Daoy (cell line): ENCODE results near the gene GPR15. TPM values are rescaled to one million over a fixed set of nuclear protein-coding genes. Genes with fewer than 3 reads are reported as not detected.
"Not testable (repeated sequence)": the region's sequence is repeated elsewhere in the genome, so short reads cannot be mapped to it uniquely, and the experiment has no call there.

Experiments
- DNase-seq: peaks from one replicate; pipeline ENCODE4 v3.0.0-alpha.2; 2015; ENCODE audit warnings: low read depth
- total RNA-seq: library from RNA; depleted of rRNA; stranded (reverse); fragments of >200 nt; shearing (Covaris generic); gene quantifications from 2 replicates; pipeline ENCODE4 v1.2.3, GENCODE V29; 2014

GPR15 gene
- total RNA-seq, 1 experiment from 2014 or later, result not detected

DNA sequence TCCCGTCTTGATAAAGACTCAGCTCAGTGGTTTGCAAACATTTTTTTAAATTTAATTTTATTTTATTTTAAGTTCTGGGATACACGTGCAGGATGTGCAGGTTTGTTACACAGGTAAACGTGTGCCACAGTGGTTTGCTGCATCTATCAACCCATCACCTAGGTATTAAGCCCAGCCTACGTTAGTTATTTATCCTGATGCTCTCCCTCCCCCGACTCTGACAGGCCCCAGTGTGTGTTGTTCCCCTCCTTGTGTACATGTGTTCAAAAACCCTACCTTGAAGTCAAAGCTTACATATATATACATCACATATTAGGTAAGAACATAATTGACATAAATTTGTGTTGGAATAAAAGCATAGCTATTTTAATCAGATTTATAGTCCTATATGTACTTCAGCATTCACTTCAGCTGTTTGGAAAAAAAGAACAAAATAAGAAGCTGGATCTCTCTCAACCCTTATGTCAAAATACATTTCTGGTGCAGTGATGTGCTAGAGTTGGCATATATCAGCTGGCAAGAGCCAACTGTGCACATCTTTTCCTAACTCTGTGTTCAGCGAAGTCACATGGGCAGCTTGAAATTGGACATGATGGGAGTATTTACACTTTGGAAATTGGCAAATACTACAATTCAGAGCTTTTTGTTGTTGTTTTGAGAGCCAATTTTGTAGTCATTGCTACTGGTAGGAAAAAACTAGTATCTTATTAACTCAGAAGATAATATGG lies 26.5 kb downstream of the GPR15 start:
- no peak for DNase-seq

DNA sequence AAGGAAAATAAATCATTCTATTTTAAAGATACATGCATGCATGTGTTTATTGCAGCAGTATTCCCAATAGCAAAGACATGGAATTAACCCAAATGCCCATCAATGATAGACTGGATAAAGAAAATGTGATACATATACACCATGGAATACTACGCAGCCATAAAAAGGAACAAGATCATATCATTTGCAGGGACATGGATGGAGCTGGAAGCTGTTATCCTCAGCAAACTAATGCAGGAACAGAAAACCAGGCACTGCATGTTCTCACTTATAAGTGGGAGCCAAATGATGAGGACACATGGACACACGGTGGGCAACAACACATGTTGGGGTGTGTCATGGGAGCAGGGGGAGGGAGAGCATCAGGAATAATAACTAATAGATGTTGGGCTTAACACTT lies 28.0 kb downstream of the GPR15 start:
- not testable (repeated sequence) for DNase-seq

DNA sequence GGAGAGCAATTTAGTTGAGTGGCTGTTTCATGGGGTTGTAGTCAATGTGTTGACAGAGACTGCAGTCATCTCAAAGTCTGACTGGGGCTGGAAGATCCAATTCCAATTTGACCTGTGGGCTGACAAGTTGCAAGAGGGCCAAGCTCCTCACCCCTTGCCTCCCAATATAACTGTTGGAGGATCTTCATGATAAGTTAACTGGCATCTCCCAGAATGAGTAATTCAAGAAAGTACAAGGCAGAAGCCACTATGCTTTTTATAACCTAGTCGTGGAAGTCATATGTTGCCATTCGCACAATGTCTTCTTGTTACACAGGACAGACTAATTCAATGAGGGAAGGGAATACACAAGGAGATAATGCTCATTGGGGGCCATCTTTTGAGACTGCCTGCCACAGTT lies 29.1 kb downstream of the GPR15 start:
- DNase-seq, result no peak

DNA sequence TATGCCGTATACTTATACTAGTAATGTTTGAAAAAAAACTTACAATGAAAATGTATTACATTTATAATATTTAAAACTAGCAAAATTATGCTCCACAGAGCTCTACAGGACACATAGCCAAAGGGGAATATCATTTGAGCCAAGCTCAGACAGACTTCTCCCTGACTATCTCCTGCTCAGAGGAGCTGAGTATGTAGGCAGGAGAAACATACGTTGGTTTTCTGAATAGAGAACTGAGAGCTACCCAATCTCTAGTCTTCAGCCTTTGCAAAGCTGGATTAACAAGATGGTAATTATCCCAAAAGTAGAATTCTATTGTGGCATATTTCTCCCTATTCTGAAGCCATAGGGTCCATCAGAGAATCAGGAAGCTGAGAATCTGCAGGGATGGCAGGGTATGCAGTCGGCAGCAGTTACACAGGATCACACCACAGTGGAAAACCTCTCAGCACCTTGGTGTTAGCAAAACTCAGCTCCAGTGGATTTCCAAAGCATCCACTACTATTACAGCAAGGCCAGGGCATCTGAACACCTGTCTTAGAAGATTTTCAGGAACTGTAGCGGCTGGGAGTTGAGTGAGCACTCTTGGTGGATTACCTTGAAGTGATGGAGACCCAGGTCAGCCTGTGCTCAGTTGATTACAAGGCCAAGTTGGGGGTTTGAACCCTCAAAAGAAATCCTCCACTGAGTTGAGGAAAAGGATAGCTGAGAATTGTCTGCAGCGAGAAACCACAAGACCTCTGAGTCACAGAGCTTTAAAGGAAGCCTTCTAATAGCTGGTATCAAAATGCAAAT lies 30.1 kb downstream of the GPR15 start:
- peak; percentile 58 for DNase-seq

DNA sequence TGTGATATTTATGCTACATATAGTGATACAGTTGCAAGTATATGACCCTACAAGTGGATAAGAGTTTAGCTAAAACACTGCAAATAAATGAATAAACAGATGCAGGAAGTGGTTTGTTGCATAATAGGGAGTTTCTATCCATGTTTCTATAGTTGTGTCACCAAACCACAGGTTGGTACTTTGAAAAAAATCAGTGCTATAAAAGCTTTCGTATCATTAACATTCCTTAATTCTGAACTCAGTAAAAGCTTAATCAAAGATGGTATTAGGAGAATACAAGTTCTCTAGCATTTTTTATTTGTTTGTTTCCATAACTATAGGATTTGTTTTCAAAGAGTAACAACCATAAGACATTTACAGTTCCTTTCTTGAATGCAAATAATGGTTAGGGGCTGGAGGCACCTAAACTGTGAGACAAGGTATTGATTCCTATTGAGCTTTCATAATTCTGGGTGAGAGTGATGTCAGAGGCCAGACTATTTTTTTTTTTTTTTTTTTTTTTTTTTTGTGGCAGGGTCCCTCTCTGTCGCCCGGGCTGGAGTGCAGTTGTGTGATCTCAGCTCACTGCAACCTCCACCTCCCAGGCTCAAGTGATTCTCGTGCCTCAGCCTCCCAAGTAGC lies 32.0 kb downstream of the GPR15 start:
- peak; percentile 48 for DNase-seq

DNA sequence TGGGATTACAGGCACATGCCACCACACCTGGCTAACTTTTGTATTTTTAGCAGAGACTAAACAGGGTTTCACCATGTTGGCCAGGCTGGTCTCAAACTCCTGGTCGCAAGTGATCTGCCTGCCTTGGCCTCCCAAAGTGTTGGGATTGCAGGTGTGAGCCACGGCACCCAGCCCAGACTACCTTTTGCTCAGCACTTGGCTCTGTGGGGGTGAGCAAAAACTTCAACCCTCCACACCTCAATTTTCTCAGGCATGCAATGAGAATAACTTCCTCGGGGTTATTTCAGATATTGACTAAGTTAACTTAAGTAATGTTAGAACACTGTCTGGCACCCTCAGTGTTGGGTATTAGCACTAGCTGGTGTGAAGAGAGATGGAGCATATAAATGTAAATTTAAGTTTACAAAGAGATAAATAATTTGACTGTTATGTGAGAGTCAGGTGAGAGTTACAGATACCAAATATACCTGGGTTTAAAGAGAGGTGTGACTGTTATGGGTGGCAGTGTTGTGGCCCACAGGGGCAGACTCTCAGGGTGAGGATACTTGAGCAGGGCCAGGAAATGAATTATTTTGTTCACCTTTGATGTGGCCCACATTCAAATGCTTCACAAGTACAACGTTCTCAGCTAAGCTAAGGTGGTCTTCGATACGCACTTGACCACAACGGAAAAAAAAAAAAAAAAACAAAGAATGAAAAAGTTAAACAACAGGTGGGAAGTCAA lies 32.7 kb downstream of the GPR15 start:
- DNase-seq, result no peak

DNA sequence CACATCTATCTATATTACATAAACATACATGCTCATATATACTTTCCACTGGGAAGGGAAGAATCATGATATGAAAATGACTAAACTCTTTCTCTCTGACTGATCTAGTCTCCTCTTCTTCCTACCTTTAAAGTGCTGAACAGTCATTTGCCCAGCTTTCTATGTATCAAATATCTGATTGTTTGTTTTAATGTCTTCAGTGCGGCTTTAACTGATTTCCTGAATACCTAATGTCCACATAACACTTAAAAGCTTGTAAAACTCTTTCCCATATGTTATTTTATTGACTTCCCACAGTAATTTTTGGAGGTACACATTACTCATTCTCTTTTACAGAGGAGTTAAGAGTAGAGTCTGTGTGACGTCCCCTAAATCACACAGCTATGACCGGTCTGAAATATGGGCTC lies 33.5 kb downstream of the GPR15 start:
- DNase-seq, result peak; percentile 49

DNA sequence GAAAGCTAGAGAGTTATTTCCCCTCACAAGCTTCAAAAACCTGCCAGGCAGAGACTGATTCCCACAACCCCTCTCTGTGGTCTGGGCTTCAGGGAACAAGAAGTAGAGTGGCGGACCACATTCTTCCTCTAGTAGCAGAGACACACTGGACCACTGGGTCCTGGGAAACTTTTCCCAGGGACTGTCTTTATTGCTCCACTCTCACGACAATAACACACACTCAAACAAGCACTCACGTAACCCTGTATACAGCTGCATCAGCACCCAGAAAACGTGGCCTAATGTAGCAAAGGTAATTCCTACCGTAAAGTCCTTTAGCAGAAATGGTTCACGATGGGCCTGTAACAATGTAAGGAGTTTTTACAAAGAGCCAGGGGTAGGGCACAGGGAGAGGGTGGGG lies 34.1 kb downstream of the GPR15 start:
- DNase-seq, result no peak

DNA sequence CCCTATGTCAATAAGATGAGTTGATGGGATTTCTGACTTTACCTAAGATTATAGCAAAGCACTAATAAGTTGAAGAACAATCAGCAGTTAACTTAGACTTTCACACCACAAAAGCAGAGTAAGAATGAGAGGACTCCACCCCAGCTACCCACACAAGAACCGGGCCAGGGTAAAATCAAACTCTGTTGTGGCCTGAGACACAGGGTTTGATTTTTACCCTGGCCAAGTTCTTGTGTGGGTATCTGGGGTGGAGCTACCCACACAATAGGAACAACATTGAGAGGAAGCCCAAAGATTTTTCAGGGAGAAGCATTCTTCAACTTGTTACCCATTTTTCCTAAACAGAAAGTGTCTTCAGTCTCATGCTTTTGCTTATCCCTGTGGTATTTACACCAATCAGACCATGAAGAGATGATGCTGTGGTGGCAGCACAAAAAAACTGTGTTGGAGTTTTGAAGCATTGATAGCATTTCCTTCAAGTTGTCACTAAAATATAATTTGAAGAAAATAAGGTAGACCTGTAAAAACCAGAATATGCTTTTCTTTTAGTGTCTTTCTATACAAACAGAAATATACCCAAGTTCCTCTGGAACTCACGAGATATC lies 36.0 kb downstream of the GPR15 start:
- no peak for DNase-seq

DNA sequence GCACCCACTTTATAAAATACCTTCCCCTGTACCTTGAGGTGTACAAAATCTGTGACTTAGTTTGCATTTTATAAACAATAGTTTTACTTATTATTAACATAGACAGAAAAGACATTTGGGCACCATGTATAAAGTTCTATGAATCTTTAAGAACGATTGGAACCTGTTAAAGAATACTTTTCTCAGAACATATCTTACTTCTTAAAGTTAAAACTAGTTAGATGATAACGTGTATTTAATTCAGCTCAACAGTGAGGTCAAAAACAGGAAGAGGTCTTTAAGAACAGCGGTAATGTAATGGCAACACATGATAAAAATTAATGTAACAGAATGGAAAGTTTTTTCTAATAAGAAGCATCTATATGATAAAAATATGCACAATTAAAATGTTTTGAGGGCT lies 36.6 kb downstream of the GPR15 start:
- DNase-seq, result no peak

DNA sequence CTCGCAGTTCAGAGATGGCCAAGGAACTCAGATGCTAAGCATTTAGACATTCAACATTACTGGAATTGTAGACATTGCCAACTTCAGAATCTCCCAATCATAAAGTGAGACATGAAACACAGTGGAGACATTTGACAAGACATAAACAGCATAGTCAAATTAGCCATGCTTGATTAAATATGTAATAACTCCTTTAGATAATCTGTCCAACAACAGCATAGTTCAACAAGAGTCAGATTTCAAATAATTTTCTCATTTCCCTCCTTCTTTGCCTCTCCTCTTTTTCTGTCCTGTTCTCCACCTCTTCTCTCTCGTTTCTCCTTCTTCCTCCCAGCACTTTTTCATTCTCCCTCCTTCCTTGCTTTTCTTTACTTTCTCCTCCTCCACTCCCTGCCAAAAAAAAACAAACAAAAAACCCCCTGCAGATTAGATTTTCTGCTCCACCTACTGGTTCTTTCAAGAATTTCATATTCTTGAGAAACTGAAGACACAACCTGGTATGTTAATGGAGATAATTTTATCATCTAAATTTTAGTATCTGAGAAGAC lies 41.5 kb downstream of the GPR15 start:
- peak; percentile 37 for DNase-seq

DNA sequence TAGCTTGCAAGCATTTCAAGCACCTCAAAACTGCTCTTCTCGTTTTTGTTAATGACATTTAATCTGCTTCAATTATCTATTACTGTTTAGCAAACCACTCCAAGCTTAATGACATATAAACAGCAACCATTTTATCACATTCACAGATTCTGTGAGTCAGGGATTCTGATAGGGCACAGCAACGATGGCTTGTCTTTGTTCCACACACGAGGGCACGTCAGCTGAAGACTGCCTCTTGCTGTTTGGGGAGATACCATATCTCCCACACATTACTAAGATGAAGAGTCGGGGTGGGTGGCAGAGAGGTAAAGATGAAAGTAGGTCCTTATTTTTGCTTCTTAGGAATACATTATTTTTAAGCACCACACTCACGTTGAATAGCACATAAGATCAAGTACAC lies 42.4 kb downstream of the GPR15 start:
- no peak for DNase-seq

DNA sequence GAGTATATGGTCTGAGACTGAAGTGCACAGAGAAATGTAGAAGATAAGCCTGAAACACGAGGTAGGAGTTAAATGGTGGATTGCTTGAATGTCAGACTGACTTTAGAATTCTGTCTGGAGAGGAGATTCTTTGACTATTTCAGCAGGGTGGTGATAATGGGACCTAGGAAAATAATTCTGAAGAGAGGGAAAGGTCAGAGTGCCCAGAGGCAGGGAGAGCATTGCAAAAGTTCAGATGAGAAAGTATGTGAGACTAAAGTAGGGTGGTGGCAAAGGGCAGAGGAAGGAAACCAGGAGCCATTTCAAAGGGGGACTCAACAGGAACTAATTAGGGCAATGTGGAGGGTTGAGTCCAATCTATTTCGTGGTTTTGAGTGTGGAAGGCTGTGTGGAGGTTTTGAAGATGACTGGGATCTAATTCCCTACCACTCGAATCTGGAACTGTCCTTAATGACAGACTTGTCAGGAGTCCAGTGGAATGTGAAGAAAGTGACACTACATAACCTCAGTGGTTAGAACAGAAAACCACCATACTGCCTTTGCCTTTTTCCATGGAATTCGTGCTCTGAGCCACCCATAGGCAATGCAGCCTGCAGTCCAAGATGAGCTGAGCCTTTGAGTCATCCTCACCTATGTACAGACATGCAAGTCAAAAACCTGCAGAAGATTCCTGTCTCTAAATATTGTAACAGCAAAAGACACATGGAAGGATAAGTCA lies 45.6 kb downstream of the GPR15 start:
- DNase-seq, result peak; percentile 47

DNA sequence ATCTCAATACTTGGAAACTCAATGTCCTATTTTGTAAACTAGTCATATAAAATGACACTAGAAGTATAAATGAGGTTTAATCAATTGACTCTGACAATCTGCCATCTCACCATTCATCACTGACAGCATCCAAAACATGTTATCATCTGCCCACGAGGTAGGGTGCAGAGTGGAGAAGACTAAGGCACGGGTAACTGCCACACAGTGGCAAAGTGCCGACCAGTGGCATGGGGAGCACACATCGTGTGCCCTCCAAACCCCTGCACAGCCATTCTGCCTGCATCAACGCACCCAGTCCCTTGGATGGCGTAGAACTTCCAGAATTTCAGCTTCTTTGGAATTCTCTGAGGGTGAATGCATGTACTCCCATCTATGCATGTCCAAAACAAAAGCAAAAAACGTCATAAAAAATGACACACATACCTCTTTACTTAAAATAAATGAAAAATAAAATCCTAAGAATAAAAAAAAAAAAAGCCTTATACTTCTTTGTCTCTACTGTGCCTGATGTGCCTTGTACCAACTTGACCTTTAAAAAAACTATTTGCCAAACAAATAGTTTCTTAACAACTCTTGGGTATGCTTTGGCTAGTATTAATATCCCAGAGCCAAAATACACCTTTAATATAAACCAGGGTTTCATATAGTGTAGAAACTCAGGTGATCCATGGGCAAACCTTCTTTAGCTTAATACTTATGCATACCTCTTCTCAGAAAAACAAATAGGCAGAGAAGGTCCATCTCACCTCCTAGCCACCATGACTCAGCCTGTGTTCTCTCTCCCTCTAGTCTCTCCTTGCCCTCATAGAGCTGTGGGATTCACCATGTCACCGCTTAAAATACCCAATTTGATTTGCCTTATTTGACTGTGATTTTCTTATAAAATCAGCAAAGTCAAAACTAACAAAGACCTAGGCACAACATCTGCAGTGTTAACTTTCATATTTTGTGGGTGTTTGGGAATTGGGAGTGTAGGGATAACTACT lies 48.9 kb downstream of the GPR15 start:
- DNase-seq, result no peak

DNA sequence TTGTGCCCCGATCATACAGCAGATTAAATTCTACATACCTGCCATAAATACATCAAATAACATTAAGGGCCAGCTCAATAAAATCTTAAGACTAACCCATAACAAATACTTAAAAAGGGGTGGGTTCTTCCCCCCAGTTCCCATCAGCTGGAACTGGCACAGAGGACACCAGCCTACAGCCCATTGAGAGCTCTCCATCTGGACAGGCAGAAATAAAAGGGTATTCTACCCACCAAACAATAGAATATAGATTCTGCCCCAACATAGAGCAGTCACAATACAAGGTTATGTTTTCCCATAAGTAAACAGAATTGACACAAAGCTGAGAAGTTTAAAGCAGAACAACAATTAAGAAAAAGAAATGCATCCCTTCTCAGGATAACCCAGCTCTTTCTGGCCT lies 49.7 kb downstream of the GPR15 start:
- DNase-seq, result no peak

DNA sequence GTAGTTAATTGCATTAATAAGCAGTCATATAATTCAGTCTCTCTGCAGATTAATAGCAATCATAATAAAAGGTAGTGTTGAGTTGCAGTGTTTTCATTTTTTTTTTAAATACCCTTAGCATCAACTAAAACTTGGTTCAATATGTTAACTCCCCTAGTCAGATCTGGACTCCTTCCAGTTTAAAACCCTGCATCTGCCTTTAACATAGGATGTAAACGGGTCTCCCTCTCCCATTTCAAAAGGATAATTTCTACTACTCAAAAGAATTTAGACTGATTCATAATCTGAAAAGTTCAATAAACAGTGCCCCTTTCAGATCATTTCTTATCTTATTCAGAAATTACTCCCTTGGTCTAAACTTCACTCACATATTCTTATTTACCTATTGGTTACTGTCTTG lies 50.3 kb downstream of the GPR15 start:
- no peak for DNase-seq

DNA sequence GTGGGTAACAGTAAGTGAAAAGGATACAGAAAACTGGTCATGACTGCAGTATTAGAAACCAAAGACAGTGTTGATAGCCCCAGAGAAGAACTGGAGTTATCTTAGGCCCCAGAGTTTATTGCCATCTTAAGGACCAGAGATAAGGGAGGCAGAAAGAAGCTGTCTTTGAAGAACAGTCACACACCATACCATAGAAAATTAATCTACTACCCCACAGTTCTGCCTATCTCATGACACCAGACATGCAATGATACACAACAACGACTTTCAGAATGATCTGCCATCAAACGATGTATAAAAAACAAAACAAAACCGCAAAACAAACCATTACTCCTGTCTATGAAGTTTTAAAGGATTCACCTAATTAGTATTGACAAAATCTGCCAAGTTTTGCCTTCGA lies 52.0 kb downstream of the GPR15 start:
- no peak for DNase-seq
